ENCODE measurements around the gene CDH23.

Gene CDH23

DNA sequence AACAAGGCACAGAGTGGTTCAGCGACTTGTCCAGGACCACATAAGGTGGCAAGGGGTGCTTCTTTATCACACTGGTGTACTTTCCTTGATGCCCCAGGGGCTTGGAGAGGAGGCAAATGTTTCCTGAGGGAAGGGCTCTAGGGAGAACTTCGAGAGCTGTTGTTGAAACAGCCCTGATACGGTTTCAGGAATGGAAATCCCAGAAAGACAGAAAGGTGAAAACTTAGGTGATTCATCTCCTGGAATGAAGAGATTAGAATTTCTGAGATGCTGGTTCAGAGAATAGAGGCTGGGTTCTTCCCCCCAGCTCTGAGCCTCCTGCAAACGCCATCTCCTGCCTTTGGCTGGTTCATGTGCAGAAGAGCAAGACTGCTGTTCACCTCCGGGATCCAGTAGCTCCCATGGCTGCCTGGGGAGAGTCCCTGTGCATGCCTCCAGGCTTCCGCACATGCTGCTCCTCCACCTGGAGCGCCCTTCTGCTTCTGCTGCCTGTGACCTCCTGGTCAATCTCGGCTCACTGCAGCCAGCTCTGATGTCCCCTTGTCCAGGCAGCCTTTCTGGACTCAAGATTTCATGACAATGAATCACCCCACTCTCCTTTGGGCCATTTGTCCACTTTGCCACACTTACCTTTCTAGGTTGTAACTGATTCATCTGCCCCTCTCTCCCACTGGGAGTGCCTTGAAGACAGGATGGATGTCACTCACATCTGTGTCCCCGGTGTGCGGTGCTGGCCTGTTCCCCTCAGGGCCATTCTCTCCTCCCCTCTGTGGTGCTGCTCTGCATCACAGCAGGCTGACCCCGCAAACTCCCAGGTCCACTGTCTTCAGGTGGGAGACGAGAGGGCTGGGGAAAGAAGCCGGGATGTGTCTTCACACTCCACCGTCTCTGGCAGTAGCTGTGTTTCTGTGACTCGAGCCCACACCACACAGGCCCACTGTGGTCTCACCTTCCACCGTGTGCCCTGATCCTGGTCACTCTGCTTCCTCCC lies 3.6 kb upstream of the CDH23 start:
- H3K4me3 ChIP-seq (ENCODE audit: low read depth in 1 of 2, low read length in 1 of 2) = no peak overlapping the region
- peaks cover 5 to 14% of the 10 kb centered on the region in 2 experiments for H3K4me1 ChIP-seq (ENCODE audit: control insufficient read depth in 1 of 2, insufficient read depth in 1 of 2, low read depth in 1 of 2, low read length in 1 of 2)
- H3K9me3 ChIP-seq = no peaks in the 10 kb centered on the region
- TF ChIP-seq, protein P1, sequence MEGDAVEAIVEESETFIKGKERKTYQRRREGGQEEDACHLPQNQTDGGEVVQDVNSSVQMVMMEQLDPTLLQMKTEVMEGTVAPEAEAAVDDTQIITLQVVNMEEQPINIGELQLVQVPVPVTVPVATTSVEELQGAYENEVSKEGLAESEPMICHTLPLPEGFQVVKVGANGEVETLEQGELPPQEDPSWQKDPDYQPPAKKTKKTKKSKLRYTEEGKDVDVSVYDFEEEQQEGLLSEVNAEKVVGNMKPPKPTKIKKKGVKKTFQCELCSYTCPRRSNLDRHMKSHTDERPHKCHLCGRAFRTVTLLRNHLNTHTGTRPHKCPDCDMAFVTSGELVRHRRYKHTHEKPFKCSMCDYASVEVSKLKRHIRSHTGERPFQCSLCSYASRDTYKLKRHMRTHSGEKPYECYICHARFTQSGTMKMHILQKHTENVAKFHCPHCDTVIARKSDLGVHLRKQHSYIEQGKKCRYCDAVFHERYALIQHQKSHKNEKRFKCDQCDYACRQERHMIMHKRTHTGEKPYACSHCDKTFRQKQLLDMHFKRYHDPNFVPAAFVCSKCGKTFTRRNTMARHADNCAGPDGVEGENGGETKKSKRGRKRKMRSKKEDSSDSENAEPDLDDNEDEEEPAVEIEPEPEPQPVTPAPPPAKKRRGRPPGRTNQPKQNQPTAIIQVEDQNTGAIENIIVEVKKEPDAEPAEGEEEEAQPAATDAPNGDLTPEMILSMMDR (IDR thresholded peaks at IDR 0.05) = no peak
- no peaks in the 10 kb centered on the region for H3K36me3 ChIP-seq
- no peak overlapping the region for H3K27ac ChIP-seq
- peaks cover 85% of the 10 kb centered on the region for H3K27me3 ChIP-seq

DNA sequence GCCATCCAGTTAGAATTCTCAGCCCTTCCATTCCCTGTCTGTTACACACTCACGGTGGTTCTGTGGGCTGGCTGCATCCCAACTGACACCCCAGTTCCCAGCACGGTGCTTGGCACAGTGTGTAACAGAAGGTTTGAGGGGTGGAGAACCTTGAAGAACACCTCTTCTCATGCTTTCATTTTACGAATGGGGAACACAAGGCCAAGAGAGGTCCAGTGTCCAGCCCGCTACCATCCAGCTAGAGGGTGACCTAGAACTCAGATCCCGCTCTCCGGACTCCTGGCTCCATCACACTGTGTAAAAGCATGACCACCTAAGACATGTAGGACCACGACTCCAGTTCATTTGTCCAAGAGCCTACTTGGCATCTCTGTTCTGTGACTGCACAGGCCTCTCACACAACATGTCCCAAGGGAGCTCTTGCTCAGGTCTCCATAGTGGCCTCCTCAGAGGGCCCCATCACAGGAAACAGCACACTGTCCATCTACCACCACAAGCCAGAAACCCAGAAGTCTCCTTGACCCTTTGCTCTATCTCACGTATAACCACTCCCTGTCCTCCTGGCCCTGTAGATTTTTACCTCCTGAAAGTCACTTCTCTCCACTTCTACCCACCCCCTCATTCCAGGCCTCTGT lies 2.8 kb upstream of the CDH23 start:
- Histone ChIP-seq H3K27me3 (peaks cover 93% of the 10 kb centered on the region), H3K9me3 (no peaks in the 10 kb centered on the region), H3K27ac (no peak overlapping the region), H3K4me3 (ENCODE audit: low read depth in 1 of 2, low read length in 1 of 2) (no peak overlapping the region), H3K4me1 (ENCODE audit: control insufficient read depth in 1 of 2, insufficient read depth in 1 of 2, low read depth in 1 of 2, low read length in 1 of 2) (peaks cover 5 to 14% of the 10 kb centered on the region in 2 experiments), H3K36me3 (no peaks in the 10 kb centered on the region)
- TF ChIP-seq, protein P1 (IDR thresholded peaks at IDR 0.05) = no peak

DNA sequence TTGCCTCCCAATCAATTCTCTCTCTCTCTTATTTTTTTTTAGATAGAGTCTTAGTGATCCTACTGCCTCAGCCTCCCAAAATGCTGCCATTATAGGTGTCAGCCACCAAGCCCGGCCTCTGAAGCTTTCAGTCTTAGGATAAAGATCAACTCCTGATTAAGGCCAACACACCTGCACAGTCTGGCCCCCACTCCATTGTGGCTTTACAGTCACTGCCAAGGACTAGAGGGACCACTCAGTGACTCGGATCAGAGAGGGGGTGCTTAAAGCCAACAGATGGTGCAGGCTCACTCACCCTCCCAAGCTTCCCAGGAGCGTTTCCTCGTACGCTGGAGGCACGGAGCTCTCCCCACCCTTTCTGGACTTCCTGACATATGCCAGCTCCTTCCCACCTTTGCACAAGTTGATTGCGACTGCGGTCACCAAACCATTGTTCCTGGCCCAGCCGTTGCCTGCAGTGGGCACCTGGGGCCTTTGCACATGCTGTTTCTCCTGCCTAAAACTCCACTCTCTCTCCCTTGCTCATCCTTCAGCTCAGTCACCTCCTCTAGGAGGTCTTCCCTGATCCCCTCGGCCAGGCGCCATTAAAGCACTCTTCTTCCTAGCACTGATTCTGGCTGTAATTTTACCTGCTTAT lies 1.7 kb upstream of the CDH23 start:
- Histone ChIP-seq H3K9me3 (no peaks in the 10 kb centered on the region), H3K36me3 (no peaks in the 10 kb centered on the region), H3K27ac (no peak overlapping the region), H3K27me3 (peaks cover 100% of the 10 kb centered on the region), H3K4me3 (ENCODE audit: low read depth in 1 of 2, low read length in 1 of 2) (no peak overlapping the region), H3K4me1 (ENCODE audit: control insufficient read depth in 1 of 2, insufficient read depth in 1 of 2, low read depth in 1 of 2, low read length in 1 of 2) (peaks cover 5 to 14% of the 10 kb centered on the region in 2 experiments)
- TF ChIP-seq, protein P1 (IDR thresholded peaks at IDR 0.05) = no peak

DNA sequence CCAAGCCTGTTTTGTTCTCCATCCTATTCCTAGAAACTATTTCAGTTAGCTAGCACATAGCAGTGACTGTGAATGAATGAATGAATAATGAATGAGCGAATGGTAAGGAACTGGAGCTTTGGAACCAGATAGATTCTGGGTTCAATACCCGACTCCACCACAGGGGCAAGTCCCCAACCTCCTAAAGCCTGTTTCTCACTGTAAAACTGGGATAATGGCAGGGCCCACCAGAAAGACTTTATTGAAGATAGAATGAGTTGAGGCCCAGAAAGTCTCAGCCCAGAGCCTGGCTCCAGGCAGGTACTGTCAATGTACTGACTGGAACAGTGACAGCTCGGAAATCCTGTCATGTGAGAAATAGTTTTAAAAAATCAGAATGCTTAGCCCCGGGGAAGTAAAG lies 1.1 kb upstream of the CDH23 start:
- TF ChIP-seq, protein P1 (IDR thresholded peaks at IDR 0.05) = no peak
- H3K27me3 ChIP-seq = peaks cover 100% of the 10 kb centered on the region

DNA sequence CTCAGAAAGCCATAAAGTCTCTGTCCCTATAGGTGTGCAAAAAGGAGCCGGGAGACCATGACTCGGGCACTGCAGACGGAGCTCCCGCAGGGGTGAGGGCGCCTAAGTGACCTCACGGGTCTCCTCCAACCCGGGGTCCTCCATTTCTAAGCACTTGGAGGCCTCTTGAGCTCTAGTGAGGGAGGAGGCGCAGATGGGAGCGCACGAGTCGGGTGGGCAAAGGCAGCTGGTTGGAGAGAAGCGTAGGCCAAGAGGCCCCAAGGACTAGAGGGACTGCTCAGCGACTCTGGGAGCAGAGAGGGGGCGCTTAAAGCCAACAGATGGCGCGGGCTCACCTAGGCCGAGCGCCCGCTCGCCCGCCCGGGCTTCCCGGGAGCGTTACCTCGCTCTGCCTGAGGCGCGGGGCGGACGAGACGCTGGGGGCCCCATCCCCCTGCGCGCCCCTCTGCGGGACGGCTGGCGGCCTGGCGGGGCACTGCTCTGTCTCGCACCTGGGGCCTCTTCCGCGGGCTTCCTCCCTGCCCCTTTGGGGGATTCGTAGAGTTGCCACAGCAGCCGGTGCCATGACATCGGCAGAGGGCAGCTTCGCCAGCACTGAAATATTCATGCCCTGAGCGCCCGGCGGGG lies 523 bp upstream of the CDH23 start:
- peaks cover 98% of the 10 kb centered on the region for H3K27me3 ChIP-seq
- TF ChIP-seq, protein P1 (IDR thresholded peaks at IDR 0.05) = no peak
- H3K27ac ChIP-seq = no peak overlapping the region
- H3K9me3 ChIP-seq = no peaks in the 10 kb centered on the region
- no peak overlapping the region for H3K4me3 ChIP-seq (ENCODE audit: low read depth in 1 of 2, low read length in 1 of 2)
- H3K36me3 ChIP-seq = no peaks in the 10 kb centered on the region
- peaks cover 5 to 14% of the 10 kb centered on the region in 2 experiments for H3K4me1 ChIP-seq (ENCODE audit: control insufficient read depth in 1 of 2, insufficient read depth in 1 of 2, low read depth in 1 of 2, low read length in 1 of 2)

More for the DNA sequence above, 1.1 kb upstream of the CDH23 start:
- H3K27ac ChIP-seq = no peak overlapping the region
- no peaks in the 10 kb centered on the region for H3K9me3 ChIP-seq
- H3K4me1 ChIP-seq (ENCODE audit: control insufficient read depth in 1 of 2, insufficient read depth in 1 of 2, low read depth in 1 of 2, low read length in 1 of 2) = peaks cover 5 to 14% of the 10 kb centered on the region in 2 experiments
- H3K36me3 ChIP-seq = no peaks in the 10 kb centered on the region
- H3K4me3 ChIP-seq (ENCODE audit: low read depth in 1 of 2, low read length in 1 of 2) = no peak overlapping the region

All from neutrophil (primary cell).